Epithelial cell of esophagus (primary cell): ENCODE measurements around the gene MSH4.
"Not testable (repeated sequence)": the region's sequence is repeated elsewhere in the genome, so short reads cannot be mapped to it uniquely, and the experiment has no call there.

Experiments
- DNase-seq: peaks from one replicate; pipeline ENCODE4 v3.0.0; 2010; ENCODE audit warnings: low read depth
- H3K4me3 ChIP-seq: 2 replicates; pipeline ENCODE4 v1.5.1; 2011; ENCODE audit warnings: mild to moderate bottlenecking, low read length, control low read depth
- TF ChIP-seq, protein P1 (sequence below): IDR thresholded peaks from 2 replicates; pipeline ENCODE4 v1.5.1; 2011; ENCODE audit warnings: low read depth, mild to moderate bottlenecking, low read length, control low read depth, inconsistent platforms; ENCODE audit not compliant: insufficient read depth; ENCODE audit errors: missing control alignments

Gene MSH4

DNA sequence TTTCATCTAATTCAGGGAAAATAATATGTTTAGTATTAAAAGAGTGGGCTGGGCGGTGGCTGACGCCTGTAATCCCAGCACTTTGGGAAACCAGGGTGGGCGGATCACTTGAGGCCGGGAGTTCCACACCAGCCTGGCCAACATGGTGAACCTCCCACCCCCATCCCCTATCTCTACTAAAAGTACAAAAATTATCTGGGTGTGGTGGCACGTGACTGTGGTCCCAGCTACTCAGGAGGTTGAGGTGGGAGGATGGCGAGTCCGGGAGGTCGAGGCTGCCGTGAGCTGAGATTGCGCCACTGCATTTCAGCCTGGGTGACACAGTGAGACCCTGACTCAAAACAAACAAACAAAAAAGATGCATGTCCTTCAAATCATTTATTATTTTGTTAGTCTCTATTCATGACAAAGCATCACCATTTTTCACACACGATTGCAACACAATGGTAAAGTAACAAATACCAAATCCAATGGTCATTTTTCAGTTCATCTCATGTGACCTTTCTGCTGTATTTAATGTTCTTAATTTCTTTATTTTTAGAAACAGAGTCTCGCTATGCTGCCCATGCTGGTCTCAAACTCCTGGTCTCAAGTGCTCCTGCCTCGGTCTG is 1.0 kb downstream of the MSH4 start:
- TF ChIP-seq, protein P1, sequence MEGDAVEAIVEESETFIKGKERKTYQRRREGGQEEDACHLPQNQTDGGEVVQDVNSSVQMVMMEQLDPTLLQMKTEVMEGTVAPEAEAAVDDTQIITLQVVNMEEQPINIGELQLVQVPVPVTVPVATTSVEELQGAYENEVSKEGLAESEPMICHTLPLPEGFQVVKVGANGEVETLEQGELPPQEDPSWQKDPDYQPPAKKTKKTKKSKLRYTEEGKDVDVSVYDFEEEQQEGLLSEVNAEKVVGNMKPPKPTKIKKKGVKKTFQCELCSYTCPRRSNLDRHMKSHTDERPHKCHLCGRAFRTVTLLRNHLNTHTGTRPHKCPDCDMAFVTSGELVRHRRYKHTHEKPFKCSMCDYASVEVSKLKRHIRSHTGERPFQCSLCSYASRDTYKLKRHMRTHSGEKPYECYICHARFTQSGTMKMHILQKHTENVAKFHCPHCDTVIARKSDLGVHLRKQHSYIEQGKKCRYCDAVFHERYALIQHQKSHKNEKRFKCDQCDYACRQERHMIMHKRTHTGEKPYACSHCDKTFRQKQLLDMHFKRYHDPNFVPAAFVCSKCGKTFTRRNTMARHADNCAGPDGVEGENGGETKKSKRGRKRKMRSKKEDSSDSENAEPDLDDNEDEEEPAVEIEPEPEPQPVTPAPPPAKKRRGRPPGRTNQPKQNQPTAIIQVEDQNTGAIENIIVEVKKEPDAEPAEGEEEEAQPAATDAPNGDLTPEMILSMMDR: no peak
- DNase-seq: no peak

GRCh38 chr1:75801480-75801879 is 4.8 kb downstream of the MSH4 start:
- DNase-seq, H3K4me3 ChIP-seq: not testable (repeated sequence)

More for the DNA sequence above, 1.0 kb downstream of the MSH4 start:
- H3K4me3 ChIP-seq: no peak overlapping the region

- DNase-seq: no peak
- TF ChIP-seq, protein P1: no peak
- no peak overlapping the region for H3K4me3 ChIP-seq
These were observed 12.2 kb downstream of the MSH4 start for GRCh38 chr1:75808921-75809320.

DNA sequence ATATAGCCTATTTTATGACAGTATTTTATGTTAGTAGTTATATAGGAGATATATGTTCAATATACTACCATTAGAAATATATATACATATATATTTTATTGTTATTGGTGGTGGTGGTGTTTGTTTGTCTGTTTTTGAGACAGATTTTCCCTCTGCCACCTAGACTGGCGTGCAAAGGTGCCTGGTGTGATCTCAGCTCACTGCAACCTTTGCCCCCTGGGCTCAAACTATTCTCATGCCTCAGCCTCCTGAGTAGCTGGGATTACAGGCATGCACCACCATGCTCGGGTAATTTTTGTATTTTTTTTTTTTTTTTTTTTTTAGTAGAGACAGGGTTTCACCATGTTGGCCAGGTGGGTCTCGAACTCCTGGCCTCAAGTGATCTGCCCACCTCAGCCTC is 13.4 kb downstream of the MSH4 start:
- not testable (repeated sequence) for H3K4me3 ChIP-seq, DNase-seq

- DNase-seq: peak; percentile 48
- H3K4me3 ChIP-seq: no peak overlapping the region
- TF ChIP-seq, protein P1: no peak
These were observed 14.7 kb downstream of the MSH4 start for GRCh38 chr1:75811211-75811981.

GRCh38 chr1:75812065-75812464 is 15.4 kb downstream of the MSH4 start:
- DNase-seq: no peak
- no peak overlapping the region for H3K4me3 ChIP-seq
- TF ChIP-seq, protein P1: no peak

DNA sequence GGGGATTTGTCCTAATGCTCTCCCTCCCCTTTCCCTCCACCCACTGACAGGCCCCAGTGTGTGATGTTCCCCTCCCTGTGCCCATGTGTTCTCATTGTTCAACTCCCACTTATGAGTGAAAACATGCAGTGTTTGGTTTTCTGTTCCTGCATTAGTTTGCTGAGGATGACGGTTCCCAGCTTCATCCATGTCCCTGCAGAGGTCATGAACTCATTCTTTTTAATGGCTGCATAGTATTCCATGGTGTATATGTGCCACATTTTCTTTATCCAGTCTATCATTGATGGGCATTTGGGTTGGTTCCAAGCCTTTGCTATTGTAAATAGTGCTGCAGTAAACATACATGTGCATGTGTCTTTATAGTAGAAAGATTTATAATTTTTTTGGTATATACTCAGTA is 26.9 kb downstream of the MSH4 start:
- not testable (repeated sequence) for H3K4me3 ChIP-seq, DNase-seq

DNA sequence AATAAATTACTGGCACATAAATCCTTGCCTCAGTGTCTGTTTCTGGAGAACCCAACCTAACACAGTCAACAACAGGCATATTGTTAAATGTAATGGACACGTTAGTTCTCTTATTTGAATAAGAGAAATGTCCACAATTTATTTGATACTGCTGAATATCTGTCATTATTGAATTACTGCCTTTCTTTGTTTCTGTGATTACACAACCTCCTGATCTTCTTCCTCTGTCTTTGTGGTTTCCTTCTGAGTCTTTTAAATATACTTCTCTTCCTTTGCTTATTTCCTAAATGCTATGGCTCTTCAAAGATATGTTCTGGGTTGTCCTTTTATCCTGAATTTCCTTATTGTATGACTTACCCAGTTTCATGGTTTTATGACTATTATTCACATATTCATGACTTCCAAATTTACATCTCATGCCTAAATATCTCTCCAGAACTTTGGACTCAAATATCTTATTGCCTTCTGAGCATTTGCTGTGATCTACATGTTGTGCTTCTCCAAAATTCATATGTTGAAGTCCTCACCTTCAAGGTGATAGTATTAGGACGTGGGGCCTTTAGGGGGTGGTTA is 39.9 kb downstream of the MSH4 start:
- no peak for DNase-seq
- H3K4me3 ChIP-seq: no peak overlapping the region
- TF ChIP-seq, protein P1: no peak
